Cardiac muscle cell (in vitro differentiated cells and primary cell): Measurements from ENCODE around the gene ITSN1. TPM values are rescaled to one million over a fixed set of nuclear protein-coding genes. Genes with fewer than 3 reads are reported as not detected.

Experiments used
- DNase-seq, 2 donors: peaks; one replicate each; pipeline versions ENCODE4 v3.0.0 to v3.0.0-alpha.2; 2010 to 2017; ENCODE audit warnings: low read depth in 1 of 2, low spot score in 1 of 2
- H3K27ac ChIP-seq: fragments of 200-600 bp; sonication (generic); 2 replicates; pipeline ENCODE4 v1.5.1; 2016
- H3K27me3 ChIP-seq: fragments of 200-600 bp; sonication (generic); 2 replicates; pipeline ENCODE4 v1.6.0; 2016; ENCODE audit warnings: control low read depth
- H3K36me3 ChIP-seq: fragments of 200-600 bp; sonication (generic); 2 replicates; pipeline ENCODE4 v1.5.1; 2016; ENCODE audit warnings: control low read depth
- H3K4me1 ChIP-seq: fragments of 200-600 bp; sonication (generic); 2 replicates; pipeline ENCODE4 v1.8.1; 2017; ENCODE audit warnings: low read depth, mild to moderate bottlenecking, mixed run types
- H3K4me3 ChIP-seq: fragments of 200-600 bp; sonication (generic); 2 replicates; pipeline ENCODE4 v1.5.1; 2016; ENCODE audit warnings: mild to moderate bottlenecking
- H3K9me3 ChIP-seq: fragments of 200-600 bp; sonication (generic); 2 replicates; pipeline ENCODE4 v1.5.1; 2017; ENCODE audit warnings: low read depth, mild to moderate bottlenecking, control low read depth
- CTCF ChIP-seq: IDR thresholded peaks from 2 replicates; pipeline ENCODE4 v1.5.1; 2012; ENCODE audit warnings: low read depth, mild to moderate bottlenecking, low read length
- polyA plus RNA-seq: library from polyadenylated mRNA; unstranded; fragments of >200 nt; fragmentation: Nextera tagmentation; extraction: Ambion mirVana; gene quantifications from 2 replicates; pipeline ENCODE4 v1.2.1, GENCODE V29; 2016
- total RNA-seq: library from RNA; depleted of rRNA; stranded (reverse); fragments of >200 nt; gene quantifications from 2 replicates; pipeline ENCODE4 v1.2.3, GENCODE V29; 2016

ITSN1 gene
- total and polyA plus RNA-seq, 2 experiments from 2014 or later: 92.4 to 125 TPM

- no peaks in the 10 kb centered on the region for H3K9me3 ChIP-seq
- H3K4me3 ChIP-seq: no peak overlapping the region
- H3K4me1 ChIP-seq: no peaks in the 10 kb centered on the region
- no peak for TF ChIP-seq CTCF
- no peak overlapping the region for H3K27ac ChIP-seq
- H3K27me3 ChIP-seq: no peaks in the 10 kb centered on the region
- H3K36me3 ChIP-seq: no peaks in the 10 kb centered on the region
- no peak for DNase-seq
These were observed 214.7 kb downstream of the ITSN1 start for GRCh38 chr21:33856893-33857527.

- Histone ChIP-seq H3K36me3 (no peaks in the 10 kb centered on the region), H3K27me3 (no peaks in the 10 kb centered on the region), H3K9me3 (no peaks in the 10 kb centered on the region), H3K4me1 (no peaks in the 10 kb centered on the region), H3K27ac (no peak overlapping the region), H3K4me3 (no peak overlapping the region)
- no peak for DNase-seq
- TF ChIP-seq CTCF: no peak
These were observed 215.8 kb downstream of the ITSN1 start for GRCh38 chr21:33857846-33858666.

- no peak for DNase-seq
- no peaks in the 10 kb centered on the region for H3K9me3 ChIP-seq
- no peak for TF ChIP-seq CTCF
- no peak overlapping the region for H3K4me3 ChIP-seq
- H3K4me1 ChIP-seq: no peaks in the 10 kb centered on the region
- no peaks in the 10 kb centered on the region for H3K36me3 ChIP-seq
- H3K27me3 ChIP-seq: no peaks in the 10 kb centered on the region
- H3K27ac ChIP-seq: no peak overlapping the region
These were observed 216.5 kb downstream of the ITSN1 start for GRCh38 chr21:33858667-33859372.

- TF ChIP-seq CTCF: no peak
- no peak for DNase-seq
- no peak overlapping the region for H3K27ac ChIP-seq
- H3K36me3 ChIP-seq: no peaks in the 10 kb centered on the region
- H3K9me3 ChIP-seq: no peaks in the 10 kb centered on the region
- H3K27me3 ChIP-seq: no peaks in the 10 kb centered on the region
- H3K4me3 ChIP-seq: no peak overlapping the region
- H3K4me1 ChIP-seq: no peaks in the 10 kb centered on the region
These were observed 217.2 kb downstream of the ITSN1 start for GRCh38 chr21:33859373-33860102.

GRCh38 chr21:33860332-33860879 lies 218.1 kb downstream of the ITSN1 start:
- no peaks in the 10 kb centered on the region for H3K27me3 ChIP-seq
- no peak for TF ChIP-seq CTCF
- no peak overlapping the region for H3K27ac ChIP-seq
- H3K4me3 ChIP-seq: no peak overlapping the region
- H3K36me3 ChIP-seq: no peaks in the 10 kb centered on the region
- no peaks in the 10 kb centered on the region for H3K9me3 ChIP-seq
- no peak for DNase-seq
- no peaks in the 10 kb centered on the region for H3K4me1 ChIP-seq
